ENCODE results near the gene NPIPA3.
"Not testable (repeated sequence)": the region's sequence is repeated elsewhere in the genome, so short reads cannot be mapped to it uniquely, and the experiment has no call there.

Gene NPIPA3

DNA sequence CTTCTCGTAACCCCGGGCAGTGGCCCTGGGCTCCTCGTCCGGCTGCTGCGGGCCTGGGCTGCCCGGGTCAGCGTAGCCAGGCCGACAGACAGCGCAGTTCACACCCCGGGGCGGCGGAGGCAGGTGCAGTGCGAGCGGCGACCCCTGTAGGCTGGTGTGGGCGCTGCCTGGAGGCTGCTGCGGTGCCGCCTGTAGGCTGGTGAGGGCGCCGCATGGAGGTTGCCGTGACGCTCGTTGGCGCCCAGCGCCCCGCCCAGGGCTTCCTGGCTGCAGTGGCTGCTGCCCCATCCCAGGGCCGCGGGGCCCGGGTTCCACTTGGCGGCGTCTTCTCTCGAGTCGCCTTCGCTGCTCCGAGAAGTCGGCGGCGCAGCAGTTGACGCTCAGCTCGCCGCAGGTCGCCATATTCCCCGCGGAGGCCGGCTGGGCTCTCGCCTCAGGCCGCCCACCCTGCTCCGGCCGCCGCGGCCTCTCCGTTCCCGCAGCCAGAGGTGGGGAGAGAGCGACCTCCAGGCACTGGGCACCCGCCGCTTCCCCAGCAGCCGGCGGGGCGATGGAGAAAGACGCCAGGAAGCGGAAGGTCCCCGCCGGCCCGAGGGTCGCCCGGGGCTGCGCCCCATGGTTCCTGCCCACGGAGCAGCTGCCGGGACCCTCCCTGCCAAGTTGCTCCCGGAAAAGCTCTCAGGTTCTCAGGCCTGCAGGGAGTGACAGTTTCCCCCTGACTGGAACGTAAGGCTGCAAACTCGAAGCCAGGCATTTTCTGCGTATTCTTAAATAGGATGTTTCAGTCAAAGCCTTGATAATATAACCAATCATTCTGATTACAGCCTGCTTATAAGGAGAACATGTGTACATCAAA is at the start of gene NPIPA3:
Gene NPIPA3 (plus strand): TSS at position 256 of the 856 bp plus-strand sequence. CDS start 5,533 bp downstream, outside the sequence.
- H3K4me3 ChIP-seq (ENCODE audit: low read depth, low read length), result not testable (repeated sequence)

DNA sequence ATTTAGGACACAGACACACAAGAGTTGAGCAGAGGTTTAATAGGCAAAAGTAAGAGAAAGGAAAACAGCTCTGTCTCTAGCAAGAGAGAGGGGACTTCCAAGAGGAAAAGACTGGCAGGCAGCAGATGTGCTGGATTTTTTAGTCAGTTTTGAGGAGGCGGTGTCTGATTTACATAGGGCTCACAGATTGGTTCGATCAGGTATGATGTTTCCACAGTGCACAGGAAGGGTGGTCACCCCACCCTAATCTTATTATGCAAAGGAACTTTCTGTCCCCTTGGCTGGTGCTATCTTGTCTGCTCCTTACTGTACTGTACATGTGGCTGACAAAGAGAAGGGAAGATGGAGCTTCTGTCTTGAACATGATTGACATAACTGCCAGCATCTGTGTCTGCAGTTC is 45.1 kb upstream of the NPIPA3 start:
- no peak overlapping the region for H3K4me3 ChIP-seq (ENCODE audit: low read depth, low read length)

DNA sequence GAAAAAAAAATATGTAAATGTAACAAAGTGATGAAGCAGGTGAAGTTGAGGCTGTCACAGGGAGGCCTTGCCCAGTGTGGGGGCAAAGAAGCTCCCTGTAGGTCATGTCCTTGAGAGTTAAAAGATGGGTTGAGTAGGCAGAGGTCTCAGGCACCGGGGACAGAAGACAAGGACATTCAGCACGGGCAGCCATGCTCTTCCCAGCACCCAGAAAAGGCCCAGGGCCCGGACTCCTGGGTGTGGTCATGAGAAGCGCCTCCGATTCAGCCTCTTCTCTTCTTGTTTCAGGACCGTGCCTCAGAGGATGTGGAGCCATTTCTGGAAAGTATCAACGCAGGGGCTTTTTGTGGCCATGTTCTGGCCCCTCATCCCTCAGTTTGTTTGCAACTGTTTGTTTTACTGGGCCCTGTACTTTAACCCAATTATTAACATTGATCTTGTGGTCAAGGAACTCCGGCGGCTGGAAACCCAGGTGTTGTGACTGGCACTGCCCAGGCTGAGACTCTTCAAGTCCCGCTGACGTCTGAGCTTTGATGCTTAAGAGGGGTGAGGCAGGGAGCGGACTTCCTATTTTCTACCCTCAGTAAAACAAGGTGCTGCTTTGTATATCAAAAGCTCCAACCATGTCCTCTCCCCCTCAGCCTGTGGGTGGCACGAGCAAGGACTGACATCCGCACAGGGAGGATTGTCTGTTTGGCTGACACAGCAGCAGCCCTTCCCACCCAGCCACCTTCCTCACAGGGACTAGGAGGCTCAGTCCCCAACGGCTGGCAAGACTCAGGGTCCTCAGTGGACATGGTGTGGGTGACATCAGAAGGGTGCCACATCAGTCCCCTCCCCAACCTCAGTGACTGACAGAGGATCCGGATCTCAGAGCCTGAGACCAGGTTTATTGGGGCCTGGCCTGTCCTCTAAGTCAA is 35.6 kb upstream of the NPIPA3 start:
- H3K4me3 ChIP-seq (ENCODE audit: low read depth, low read length), result no peak overlapping the region

DNA sequence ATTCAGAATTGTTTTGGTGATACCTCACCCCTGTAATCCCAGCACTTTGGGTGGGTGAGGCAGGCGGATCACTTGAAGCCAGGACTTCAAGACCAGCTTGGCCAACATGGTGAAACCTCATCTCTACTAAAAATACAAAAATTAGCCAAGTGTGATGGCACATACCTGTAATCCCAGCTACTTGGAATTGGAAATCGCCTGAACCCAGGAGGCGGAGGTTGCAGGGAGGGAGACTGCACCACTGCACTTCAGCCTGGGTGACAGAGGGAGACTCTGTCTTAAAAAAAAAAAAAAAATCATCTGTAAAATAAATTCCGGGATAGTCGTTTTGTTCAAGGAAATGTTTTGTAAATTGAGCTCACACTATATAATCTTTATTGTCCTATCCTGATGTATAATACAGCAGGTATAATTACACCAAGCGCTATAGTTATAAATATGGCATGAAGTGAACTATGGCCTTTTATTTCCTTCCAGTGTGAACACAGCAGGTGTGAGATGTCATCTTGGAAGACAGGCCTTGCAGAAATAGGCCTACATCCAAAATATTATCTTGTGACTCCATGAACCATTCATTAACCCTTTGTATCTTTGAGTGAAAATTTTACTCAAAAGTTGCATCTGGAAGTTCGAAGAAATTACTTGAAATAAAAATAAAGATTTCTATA is 34.5 kb upstream of the NPIPA3 start:
- H3K4me3 ChIP-seq (ENCODE audit: low read depth, low read length), result no peak overlapping the region

DNA sequence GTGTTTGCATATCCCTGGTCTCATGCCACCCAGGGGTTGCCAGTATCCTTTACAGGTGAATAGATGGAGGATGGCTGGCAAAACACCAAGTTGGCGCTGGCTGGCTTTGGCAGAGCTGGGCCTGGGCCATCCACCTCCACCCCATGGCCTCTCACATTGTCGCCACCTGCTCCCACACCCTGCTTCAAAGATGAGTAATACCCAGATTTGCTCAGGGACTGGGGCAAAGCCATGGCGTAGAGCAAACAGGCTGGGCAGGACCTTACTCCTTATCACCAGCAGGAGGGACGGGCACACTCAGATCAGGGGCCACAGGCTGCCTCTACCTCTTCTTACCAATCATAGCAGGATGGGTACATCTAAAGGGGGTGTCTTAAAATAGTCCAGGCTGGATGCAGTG is 33.4 kb upstream of the NPIPA3 start:
- no peak overlapping the region for H3K4me3 ChIP-seq (ENCODE audit: low read depth, low read length)

DNA sequence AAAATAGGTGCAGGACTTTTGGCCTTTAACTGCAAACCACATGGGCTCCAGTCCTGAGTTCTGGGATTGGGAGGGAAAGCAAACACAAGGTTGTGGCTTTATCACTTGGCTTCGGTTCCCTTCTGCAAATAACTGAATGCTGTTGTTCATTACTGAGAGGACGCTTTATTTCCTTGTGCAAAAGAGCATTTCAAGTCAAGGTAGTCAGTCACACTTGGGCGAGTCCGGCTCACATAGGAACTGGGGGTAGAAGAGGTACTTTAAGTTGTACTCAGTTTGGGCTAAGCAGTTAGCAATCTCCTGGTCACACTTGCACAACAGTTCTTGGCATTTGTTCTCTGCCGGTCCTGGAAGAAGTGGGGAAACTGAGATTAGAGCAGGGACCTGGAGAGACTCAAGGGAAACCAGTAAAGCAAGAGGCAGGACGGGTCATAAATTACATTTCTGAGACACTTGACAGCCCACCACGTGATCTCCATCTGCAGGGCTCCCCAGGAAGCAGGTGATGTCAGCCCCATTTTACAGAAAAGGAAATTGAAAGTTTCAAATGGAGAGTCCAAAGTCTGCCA is 30.7 kb upstream of the NPIPA3 start:
- H3K4me3 ChIP-seq (ENCODE audit: low read depth, low read length), result no peak overlapping the region

DNA sequence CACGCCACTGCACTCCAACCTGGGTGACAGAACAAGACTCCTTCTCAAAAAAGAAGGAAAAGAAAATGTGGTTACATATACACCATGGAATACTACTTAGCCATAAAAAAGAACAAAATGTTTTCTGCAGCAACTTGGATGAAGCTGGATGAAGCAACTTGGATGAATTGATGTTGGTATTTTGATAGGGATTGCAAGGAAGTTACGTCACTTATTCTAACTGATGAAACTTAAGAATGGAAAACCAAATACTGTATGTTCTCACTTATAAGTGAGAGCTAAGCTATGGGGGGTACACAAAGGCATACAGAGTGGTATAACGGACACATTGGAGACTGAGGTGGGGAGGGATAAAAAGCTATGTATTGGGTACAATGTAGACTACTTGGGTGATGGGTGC is 26.6 kb upstream of the NPIPA3 start:
- no peak overlapping the region for H3K4me3 ChIP-seq (ENCODE audit: low read depth, low read length)

DNA sequence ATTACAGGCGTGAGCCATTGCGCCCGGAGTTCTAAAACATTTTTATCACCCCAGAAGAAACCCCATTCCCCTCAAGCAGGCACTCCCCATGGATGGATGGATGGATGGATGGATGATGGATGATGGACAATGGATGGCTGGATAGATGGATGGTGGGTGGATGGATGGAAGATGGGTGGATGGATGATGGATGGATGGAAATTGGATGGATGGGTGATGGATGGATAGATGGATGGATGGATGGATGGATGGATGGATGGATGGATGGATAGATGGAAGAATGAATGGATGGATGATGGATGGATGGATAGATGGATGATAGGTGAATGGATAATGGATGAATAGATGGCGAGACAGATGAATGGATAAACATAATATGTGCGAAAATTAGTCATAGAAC is 25.6 kb upstream of the NPIPA3 start:
- no peak overlapping the region for H3K4me3 ChIP-seq (ENCODE audit: low read depth, low read length)

DNA sequence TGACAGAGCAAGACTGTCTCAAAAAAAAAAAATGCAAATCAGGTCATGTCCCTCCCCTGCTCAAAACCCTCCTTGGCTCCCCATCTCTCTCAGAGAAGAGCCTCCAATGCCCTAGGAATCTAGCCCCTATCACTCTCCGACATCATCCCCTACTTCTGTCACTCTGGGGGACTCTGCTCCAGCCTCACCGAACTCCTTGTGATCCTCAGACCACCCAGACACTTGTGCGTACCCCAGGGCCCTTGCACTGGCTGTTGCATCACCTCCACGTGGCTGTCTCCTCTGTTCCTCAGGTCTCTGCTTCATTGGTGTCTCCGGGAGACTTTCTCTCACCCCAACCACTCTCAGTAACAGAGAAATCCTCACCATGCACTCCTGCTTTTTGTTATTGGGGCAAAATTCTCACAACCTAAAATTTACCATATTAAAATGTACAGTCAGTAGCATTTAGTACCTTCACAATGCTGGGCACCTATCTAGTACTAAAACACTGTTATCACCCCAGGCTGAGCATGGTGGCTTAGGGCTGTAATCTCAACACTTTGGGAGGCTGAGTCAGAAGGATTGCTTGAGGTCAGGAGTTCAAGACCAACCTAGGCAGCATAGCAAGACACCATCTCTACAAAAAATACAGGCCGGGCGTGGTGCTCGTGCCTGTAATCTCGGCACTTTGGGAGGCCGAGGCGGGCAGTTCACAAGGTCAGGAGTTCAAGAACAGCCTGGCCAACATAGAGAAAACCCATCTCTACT is 24.3 kb upstream of the NPIPA3 start:
- no peak overlapping the region for H3K4me3 ChIP-seq (ENCODE audit: low read depth, low read length)

DNA sequence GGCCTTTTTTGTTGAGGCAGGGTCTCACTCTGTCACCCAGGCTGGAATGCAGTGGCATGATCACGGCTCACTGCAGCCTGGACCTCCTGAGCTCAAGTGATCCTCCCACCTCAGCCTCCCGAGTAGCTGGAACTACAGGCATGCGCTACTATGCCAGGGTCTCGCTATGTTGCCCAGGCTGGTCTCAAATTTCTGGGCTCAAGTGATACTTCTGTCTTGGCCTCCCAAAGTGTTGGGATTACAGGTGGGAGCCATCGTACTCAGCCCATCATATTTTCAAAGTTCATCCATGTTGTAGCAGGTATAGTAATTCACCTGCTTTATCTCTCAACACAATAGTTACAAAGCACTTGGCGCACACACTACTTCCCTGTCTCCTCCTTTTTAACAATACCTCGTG is 22.8 kb upstream of the NPIPA3 start:
- not testable (repeated sequence) for H3K4me3 ChIP-seq (ENCODE audit: low read depth, low read length)

DNA sequence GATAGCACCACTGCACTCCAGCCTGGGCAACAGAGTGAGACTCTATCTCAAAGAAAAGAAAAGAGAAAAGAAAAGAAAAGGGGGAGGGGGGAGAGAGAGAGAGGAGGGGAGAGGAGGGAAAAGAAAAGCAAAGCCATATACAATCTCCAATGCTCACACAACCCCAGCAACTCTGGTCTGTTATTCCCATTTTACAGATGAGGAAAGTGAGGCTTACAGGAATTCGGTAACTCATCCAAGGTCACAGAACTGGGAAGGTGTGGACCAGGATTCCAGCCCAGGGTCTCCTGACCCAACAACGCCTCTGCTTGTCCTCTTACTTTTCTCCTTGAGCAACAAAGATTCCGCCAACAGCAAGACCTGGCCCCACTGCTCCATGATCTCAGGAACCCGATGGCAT is 22.1 kb upstream of the NPIPA3 start:
- H3K4me3 ChIP-seq (ENCODE audit: low read depth, low read length), result no peak overlapping the region

DNA sequence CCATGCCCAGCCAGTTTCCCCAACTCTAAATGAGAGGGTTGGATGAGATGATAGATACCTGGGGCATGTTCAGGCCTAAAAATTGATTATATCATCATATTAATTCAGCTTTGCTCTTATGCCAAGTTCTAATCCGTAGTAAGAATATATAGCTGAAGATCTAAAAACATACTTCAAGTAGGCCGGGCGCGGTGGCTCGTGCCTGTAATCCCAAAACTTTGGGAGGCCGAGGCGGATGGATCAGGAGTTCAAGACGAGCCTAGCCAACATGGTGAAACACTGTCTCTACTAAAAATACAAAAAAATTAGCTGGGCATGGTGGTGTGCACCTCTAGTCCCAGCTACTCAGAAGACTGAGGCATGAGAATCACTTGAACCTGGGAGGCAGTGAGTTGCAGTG is 21.1 kb upstream of the NPIPA3 start:
- H3K4me3 ChIP-seq (ENCODE audit: low read depth, low read length), result no peak overlapping the region

DNA sequence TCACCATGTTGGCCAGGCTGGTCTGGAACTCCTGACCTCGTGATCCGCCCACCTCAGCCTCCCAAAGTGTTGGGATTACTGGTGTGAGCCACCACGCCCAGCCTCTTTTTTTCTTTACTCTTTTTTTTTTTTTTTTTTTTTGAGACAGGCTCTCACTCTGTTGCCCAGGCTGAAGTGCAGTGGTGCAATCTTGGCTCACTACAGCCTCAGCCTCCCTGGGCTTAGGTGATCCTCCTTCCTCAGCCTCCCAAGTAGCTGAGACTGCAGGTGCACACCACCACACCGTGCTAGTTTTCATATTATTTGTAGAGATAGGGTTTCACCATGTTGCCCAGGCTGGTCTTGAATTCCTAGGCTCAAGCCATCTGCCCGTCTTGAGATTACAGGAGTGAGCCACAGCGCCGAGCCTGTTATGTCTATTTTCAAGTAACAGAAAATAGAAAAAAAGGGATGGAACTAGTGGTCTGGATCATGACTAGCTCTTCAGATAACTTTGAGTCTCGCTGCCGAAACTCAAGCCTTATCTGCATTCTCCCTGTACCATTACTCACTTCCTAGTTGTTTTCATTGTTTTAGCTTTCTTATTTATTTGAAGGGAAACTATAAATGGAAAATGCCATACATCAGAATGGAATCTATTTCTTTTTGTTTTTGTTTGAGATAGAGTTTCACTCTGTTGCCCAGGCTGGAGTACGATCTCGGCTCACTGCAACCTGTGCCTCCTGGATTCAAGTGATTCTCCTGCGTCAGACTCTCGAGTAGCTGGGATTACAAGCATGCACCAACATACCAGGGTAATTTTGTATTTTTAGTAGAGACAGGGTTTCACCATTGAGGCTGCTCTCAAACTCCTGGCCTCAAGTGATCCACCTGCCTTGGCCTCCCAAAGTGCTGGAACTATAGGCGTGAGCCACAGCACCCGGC is 17.1 kb upstream of the NPIPA3 start:
- not testable (repeated sequence) for H3K4me3 ChIP-seq (ENCODE audit: low read depth, low read length)

DNA sequence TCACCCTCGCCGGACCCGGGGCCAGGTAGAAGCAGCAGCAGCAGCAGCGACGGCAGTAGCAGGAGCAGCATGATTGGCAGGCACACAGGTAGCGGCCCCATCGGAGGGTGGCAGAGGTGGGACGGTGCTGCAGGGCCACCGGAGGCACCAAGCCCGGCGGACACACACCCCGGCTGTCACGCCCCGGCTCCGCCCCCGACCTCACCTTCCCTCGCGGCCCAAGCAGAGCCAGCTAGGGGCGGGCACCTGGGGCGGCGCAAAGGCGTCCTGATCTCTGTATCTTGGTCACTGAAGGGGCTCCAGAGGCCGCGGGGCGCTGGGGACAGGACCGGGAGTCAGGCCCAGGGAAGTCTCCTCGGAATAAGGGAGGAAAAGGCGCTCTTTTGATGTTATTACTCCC is 9.1 kb upstream of the NPIPA3 start, which contains the start of gene PLA2G10:
Gene PLA2G10 (minus strand): TSS at position 180 of the 400 bp plus-strand sequence. CDS start 79 bp downstream, at position 101.
- H3K4me3 ChIP-seq (ENCODE audit: low read depth, low read length), result not testable (repeated sequence)

DNA sequence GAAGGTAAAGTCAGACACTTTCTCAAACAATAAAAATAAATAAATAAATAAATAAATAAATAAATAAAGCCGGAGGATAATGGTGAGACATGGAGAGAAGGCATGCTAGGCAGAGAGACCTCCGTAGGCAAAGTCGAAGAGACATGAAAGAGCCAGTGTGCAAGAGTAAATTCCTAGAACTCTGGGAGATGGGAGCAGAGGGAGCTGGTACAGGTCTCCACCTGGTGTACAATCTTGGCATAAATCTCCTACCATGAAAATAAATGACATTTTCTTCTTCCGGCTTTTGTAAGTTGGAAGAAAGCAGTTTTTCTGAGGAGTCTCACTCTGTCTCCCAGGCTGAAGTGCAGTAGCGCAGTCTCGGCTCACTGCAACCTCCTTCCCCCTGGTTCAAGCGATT is 1.4 kb upstream of the NPIPA3 start:
- H3K4me3 ChIP-seq (ENCODE audit: low read depth, low read length), result not testable (repeated sequence)

DNA sequence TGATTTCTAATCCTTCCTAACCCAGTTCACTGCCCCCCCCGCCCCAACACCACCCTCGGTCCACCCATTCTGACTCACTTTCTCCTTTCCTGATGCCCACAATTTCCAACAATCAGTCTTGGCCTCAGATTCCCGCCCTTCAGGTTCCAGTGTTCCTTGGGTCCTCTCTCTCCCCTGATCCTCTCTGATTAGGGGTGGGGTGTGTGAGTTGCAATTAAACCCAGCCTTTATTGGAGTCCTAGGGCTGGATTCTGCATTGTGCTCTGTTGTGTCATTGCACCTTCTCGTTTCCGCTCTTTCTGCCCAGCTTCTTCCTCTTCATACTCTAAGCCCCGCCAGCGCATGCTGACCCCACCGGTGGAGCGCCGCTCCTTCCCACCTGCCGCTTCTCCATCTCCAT is 539 bp upstream of the NPIPA3 start:
- not testable (repeated sequence) for H3K4me3 ChIP-seq (ENCODE audit: low read depth, low read length)

DNA sequence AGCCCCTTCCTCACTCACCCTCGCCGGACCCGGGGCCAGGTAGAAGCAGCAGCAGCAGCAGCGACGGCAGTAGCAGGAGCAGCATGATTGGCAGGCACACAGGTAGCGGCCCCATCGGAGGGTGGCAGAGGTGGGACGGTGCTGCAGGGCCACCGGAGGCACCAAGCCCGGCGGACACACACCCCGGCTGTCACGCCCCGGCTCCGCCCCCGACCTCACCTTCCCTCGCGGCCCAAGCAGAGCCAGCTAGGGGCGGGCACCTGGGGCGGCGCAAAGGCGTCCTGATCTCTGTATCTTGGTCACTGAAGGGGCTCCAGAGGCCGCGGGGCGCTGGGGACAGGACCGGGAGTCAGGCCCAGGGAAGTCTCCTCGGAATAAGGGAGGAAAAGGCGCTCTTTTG is 30.0 kb downstream of the NPIPA3 start:
- H3K4me3 ChIP-seq (ENCODE audit: low read depth, low read length), result not testable (repeated sequence)

DNA sequence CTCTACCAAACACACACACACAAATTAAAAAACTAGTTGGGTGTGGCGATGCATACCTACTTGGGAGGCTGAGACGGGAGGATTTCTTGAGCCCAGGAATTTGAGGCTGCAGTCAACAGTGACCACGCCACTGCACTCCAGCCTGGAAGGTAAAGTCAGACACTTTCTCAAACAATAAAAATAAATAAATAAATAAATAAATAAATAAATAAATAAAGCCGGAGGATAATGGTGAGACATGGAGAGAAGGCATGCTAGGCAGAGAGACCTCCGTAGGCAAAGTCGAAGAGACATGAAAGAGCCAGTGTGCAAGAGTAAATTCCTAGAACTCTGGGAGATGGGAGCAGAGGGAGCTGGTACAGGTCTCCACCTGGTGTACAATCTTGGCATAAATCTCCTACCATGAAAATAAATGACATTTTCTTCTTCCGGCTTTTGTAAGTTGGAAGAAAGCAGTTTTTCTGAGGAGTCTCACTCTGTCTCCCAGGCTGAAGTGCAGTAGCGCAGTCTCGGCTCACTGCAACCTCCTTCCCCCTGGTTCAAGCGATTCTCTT is 37.7 kb downstream of the NPIPA3 start:
- H3K4me3 ChIP-seq (ENCODE audit: low read depth, low read length), result not testable (repeated sequence)

DNA sequence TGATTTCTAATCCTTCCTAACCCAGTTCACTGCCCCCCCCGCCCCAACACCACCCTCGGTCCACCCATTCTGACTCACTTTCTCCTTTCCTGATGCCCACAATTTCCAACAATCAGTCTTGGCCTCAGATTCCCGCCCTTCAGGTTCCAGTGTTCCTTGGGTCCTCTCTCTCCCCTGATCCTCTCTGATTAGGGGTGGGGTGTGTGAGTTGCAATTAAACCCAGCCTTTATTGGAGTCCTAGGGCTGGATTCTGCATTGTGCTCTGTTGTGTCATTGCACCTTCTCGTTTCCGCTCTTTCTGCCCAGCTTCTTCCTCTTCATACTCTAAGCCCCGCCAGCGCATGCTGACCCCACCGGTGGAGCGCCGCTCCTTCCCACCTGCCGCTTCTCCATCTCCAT is 38.6 kb downstream of the NPIPA3 start:
- H3K4me3 ChIP-seq (ENCODE audit: low read depth, low read length), result not testable (repeated sequence)

Measured in iPS-11a (cell line).